GM23338 (cell line): ENCODE results near the gene MED28. TPM values are rescaled to one million over a fixed set of nuclear protein-coding genes. Genes with fewer than 3 reads are reported as not detected.

Source experiments
- ATAC-seq: fragments of 200-7000 bp; cut with Tn5 transposase; 3 replicates; pipeline ENCODE4 v1.9.1; 2020
- DNase-seq: peaks from one replicate; pipeline ENCODE4 v3.0.0-alpha.2; 2015; ENCODE audit warnings: low spot score
- H2AFZ ChIP-seq: fragments of 200-600 bp; sonication (generic); 2 replicates; pipeline ENCODE4 v1.8.0; 2016; ENCODE audit warnings: antibody characterized with exemption, mild to moderate bottlenecking, moderate library complexity
- H3F3A ChIP-seq: fragments of 200-600 bp; sonication (generic); replicated peaks from 2 replicates; pipeline ENCODE4 v1.8.0; 2017; ENCODE audit warnings: antibody characterized with exemption, mixed run types, low read depth
- H3K27ac ChIP-seq: fragments of 200-600 bp; sonication (generic); 2 replicates; pipeline ENCODE4 v1.6.1; 2016; ENCODE audit warnings: low read depth
- H3K27me3 ChIP-seq: fragments of 200-600 bp; sonication (generic); 2 replicates; pipeline ENCODE4 v1.8.0; 2016; ENCODE audit warnings: mild to moderate bottlenecking, mixed run types, moderate library complexity; ENCODE audit not compliant: insufficient read depth
- H3K36me3 ChIP-seq: fragments of 200-600 bp; sonication (generic); 2 replicates; pipeline ENCODE4 v1.8.0; 2016; ENCODE audit warnings: mild to moderate bottlenecking; ENCODE audit not compliant: insufficient read depth
- H3K4me1 ChIP-seq: fragments of 200-600 bp; sonication (generic); 2 replicates; pipeline ENCODE4 v1.8.0; 2016; ENCODE audit warnings: mild to moderate bottlenecking, moderate library complexity; ENCODE audit not compliant: insufficient read depth
- H3K4me2 ChIP-seq: fragments of 200-600 bp; sonication (generic); 2 replicates; pipeline ENCODE4 v1.7.1; 2017; ENCODE audit warnings: mixed run types
- H3K4me3 ChIP-seq: fragments of 200-600 bp; sonication (generic); 2 replicates; pipeline ENCODE4 v1.6.1; 2016; ENCODE audit warnings: mixed run types
- H3K79me2 ChIP-seq: fragments of 200-600 bp; sonication (generic); replicated peaks from 2 replicates; pipeline ENCODE4 v1.8.0; 2017; ENCODE audit warnings: mild to moderate bottlenecking; ENCODE audit not compliant: insufficient read depth
- H3K9me2 ChIP-seq: fragments of 200-600 bp; sonication (generic); 2 replicates; pipeline ENCODE4 v1.8.0; 2017; ENCODE audit not compliant: insufficient read depth
- H4K20me1 ChIP-seq: fragments of 200-600 bp; sonication (generic); replicated peaks from 2 replicates; pipeline ENCODE4 v1.8.0; 2017; ENCODE audit warnings: mild to moderate bottlenecking; ENCODE audit not compliant: insufficient read depth
- H3K27ac Mint-ChIP-seq: 2 replicates; pipeline ENCODE4 v1.8.0; 2020; ENCODE audit warnings: inconsistent platforms, mild to moderate bottlenecking, moderate library complexity, mixed read lengths
- H3K27me3 Mint-ChIP-seq: 3 replicates; pipeline ENCODE4 v1.8.0; 2022; ENCODE audit warnings: low read depth, mild to moderate bottlenecking, moderate library complexity, mixed read lengths, inconsistent platforms; ENCODE audit not compliant: insufficient read depth, poor library complexity
- H3K36me3 Mint-ChIP-seq: 3 replicates; pipeline ENCODE4 v1.8.0; 2021; ENCODE audit warnings: low read depth, mild to moderate bottlenecking, inconsistent platforms, moderate library complexity, mixed read lengths
- H3K4me1 Mint-ChIP-seq: 3 replicates; pipeline ENCODE4 v1.8.0; 2020; ENCODE audit warnings: mild to moderate bottlenecking, inconsistent platforms, mixed read lengths
- H3K4me3 Mint-ChIP-seq: 3 replicates; pipeline ENCODE4 v1.8.0; 2021; ENCODE audit warnings: moderate library complexity, mild to moderate bottlenecking, inconsistent platforms, mixed read lengths
- H3K9me3 Mint-ChIP-seq: 3 replicates; pipeline ENCODE4 v1.8.0; 2020; ENCODE audit warnings: moderate library complexity, mild to moderate bottlenecking, inconsistent platforms, mixed read lengths
- EZH2 ChIP-seq: fragments of 200-600 bp; sonication (generic); IDR thresholded peaks from one replicate; pipeline ENCODE4 v1.8.0; 2017; ENCODE audit warnings: antibody characterized with exemption, mild to moderate bottlenecking, low read depth; ENCODE audit not compliant: unreplicated experiment
- EZH2phosphoT487 ChIP-seq: fragments of 200-600 bp; sonication (generic); IDR thresholded peaks from one replicate; pipeline ENCODE4 v1.8.1; 2018; ENCODE audit warnings: antibody characterized with exemption; ENCODE audit not compliant: unreplicated experiment
- JUNB ChIP-seq: IDR thresholded peaks from one replicate; pipeline ENCODE4 v1.6.1; 2016; ENCODE audit warnings: antibody characterized with exemption; ENCODE audit not compliant: unreplicated experiment
- NANOG ChIP-seq: IDR thresholded peaks from 2 replicates; pipeline ENCODE4 v1.6.1; 2016; ENCODE audit warnings: antibody characterized with exemption, borderline replicate concordance
- POLR2AphosphoS5 ChIP-seq: IDR thresholded peaks from 2 replicates; pipeline ENCODE4 v1.6.1; 2016; ENCODE audit warnings: antibody characterized with exemption, low read depth
- STAT1 ChIP-seq: IDR thresholded peaks from one replicate; pipeline ENCODE4 v1.6.1; 2016; ENCODE audit warnings: antibody characterized with exemption; ENCODE audit not compliant: unreplicated experiment
- ZNF114 ChIP-seq: fragments of 250-450 bp; sonication (Bioruptor Pico); IDR thresholded peaks from 2 replicates; pipeline ENCODE4 v1.5.0; 2020; ENCODE audit warnings: mild to moderate bottlenecking, moderate library complexity
- ZNF331 ChIP-seq: fragments of 250-450 bp; sonication (Bioruptor Pico); IDR thresholded peaks from 2 replicates; pipeline ENCODE4 v1.5.0; 2020; ENCODE audit warnings: low read depth, mild to moderate bottlenecking, moderate library complexity
- polyA plus RNA-seq: library from polyadenylated mRNA; unstranded; fragments of >200 nt; fragmentation: Nextera tagmentation; extraction: Ambion mirVana; gene quantifications from 2 replicates; pipeline ENCODE4 v1.2.1, GENCODE V29; 2016
- total RNA-seq: library from RNA; depleted of rRNA; stranded (reverse); fragments of >200 nt; shearing (Covaris generic); gene quantifications from 2 replicates; pipeline ENCODE4 v1.2.3, GENCODE V29; 2014
- TF ChIP-seq, protein P1 (sequence below), 2 experiments: fragments of 200-600 bp in 1 of 2; sonication (generic) in 1 of 2; conservative IDR thresholded peaks; 2 replicates each; pipeline versions ENCODE4 v1.5.1 to v1.6.1; 2016 to 2017; ENCODE audit warnings: antibody characterized with exemption in 2 of 2, low read depth in 2 of 2, mild to moderate bottlenecking in 2 of 2, moderate library complexity in 1 of 2
- TF ChIP-seq, protein P2 (sequence below): IDR thresholded peaks from 2 replicates; pipeline ENCODE4 v1.6.1; 2016; ENCODE audit warnings: antibody characterized with exemption
- TF ChIP-seq, protein P3 (sequence below): IDR thresholded peaks from one replicate; pipeline ENCODE4 v1.6.1; 2018; ENCODE audit warnings: antibody characterized with exemption; ENCODE audit not compliant: unreplicated experiment

Gene MED28
- total and polyA plus RNA-seq, 2 experiments from 2014 or later = 24.0 to 60.9 TPM

DNA sequence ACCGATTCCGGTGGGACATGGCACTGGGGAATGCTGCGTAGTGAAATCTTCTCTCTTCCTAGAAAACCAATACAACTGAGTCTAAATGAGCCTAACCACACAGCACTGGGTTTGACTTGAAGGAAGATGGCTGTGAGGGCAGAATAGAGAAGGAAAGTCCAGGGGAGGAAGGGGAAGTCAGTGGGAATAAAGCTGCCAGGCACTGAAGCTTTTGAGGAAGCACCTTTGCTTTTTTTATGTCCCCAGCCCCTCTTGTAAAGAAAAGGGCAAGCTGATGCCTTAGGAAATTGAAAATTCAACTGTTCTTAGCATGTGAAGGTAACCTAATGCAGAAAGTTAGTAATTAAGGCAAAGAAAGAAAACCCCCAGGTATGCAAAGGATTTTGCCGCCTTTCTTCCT is 20.6 kb downstream of the MED28 start (continued):
- TF ChIP-seq, protein P1, sequence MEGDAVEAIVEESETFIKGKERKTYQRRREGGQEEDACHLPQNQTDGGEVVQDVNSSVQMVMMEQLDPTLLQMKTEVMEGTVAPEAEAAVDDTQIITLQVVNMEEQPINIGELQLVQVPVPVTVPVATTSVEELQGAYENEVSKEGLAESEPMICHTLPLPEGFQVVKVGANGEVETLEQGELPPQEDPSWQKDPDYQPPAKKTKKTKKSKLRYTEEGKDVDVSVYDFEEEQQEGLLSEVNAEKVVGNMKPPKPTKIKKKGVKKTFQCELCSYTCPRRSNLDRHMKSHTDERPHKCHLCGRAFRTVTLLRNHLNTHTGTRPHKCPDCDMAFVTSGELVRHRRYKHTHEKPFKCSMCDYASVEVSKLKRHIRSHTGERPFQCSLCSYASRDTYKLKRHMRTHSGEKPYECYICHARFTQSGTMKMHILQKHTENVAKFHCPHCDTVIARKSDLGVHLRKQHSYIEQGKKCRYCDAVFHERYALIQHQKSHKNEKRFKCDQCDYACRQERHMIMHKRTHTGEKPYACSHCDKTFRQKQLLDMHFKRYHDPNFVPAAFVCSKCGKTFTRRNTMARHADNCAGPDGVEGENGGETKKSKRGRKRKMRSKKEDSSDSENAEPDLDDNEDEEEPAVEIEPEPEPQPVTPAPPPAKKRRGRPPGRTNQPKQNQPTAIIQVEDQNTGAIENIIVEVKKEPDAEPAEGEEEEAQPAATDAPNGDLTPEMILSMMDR (conservative IDR thresholded peaks at IDR 0.05; ENCODE audit: low read depth in 2 of 2) = no peak
- TF ChIP-seq NANOG = no peak
- no peak for TF ChIP-seq EZH2
- TF ChIP-seq, protein P2, sequence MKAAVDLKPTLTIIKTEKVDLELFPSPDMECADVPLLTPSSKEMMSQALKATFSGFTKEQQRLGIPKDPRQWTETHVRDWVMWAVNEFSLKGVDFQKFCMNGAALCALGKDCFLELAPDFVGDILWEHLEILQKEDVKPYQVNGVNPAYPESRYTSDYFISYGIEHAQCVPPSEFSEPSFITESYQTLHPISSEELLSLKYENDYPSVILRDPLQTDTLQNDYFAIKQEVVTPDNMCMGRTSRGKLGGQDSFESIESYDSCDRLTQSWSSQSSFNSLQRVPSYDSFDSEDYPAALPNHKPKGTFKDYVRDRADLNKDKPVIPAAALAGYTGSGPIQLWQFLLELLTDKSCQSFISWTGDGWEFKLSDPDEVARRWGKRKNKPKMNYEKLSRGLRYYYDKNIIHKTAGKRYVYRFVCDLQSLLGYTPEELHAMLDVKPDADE = no peak
- TF ChIP-seq ZNF331 = no peak
- TF ChIP-seq STAT1 = no peak
- no peak for TF ChIP-seq POLR2AphosphoS5
- no peak for TF ChIP-seq ZNF114
- no peak for TF ChIP-seq JUNB

DNA sequence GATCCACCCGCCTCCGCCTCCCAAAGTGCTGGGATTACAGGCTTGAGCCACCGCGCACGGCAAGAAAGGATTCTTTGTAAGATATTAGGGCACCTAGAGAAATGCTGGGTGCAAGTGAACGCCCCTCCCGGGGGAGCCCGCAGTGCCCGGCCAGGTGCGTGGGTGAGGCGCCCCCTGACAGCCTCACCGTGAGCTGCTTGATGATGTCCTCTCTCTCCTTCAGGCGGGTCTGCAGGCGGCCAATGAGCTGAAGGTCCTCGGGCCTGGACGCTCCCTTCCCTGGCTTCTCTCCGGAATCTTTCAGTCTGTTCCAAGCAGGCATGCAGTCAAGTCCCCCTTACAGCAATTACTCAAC is 21.9 kb downstream of the MED28 start:
- no peaks in the 10 kb centered on the region for H3K9me3 Mint-ChIP-seq
- no peaks in the 10 kb centered on the region for H3K4me1 Mint-ChIP-seq
- Histone ChIP-seq H3K4me3 (no peak overlapping the region), H3K79me2 (peaks cover 8% of the 10 kb centered on the region; the same call in 1 of the 2 replicates), H3F3A (peaks cover 13% of the 10 kb centered on the region; the same call in 1 of the 2 replicates), H3K27ac (peak overlapping the region; percentile 81; the same call in 1 of the 2 replicates), H3K4me2 (no peak overlapping the region), H2AFZ (no peak overlapping the region), H4K20me1 (peaks cover 22% of the 10 kb centered on the region; the same call in 1 of the 2 replicates), H3K36me3 (peaks cover 24% of the 10 kb centered on the region), H3K27me3 (no peaks in the 10 kb centered on the region), H3K4me1 (no peaks in the 10 kb centered on the region), H3K9me2 (no peaks in the 10 kb centered on the region)
- TF ChIP-seq EZH2phosphoT487 (no peak), NANOG (no peak), ZNF331 (no peak), JUNB (no peak), EZH2 (no peak)
- TF ChIP-seq, protein P3, sequence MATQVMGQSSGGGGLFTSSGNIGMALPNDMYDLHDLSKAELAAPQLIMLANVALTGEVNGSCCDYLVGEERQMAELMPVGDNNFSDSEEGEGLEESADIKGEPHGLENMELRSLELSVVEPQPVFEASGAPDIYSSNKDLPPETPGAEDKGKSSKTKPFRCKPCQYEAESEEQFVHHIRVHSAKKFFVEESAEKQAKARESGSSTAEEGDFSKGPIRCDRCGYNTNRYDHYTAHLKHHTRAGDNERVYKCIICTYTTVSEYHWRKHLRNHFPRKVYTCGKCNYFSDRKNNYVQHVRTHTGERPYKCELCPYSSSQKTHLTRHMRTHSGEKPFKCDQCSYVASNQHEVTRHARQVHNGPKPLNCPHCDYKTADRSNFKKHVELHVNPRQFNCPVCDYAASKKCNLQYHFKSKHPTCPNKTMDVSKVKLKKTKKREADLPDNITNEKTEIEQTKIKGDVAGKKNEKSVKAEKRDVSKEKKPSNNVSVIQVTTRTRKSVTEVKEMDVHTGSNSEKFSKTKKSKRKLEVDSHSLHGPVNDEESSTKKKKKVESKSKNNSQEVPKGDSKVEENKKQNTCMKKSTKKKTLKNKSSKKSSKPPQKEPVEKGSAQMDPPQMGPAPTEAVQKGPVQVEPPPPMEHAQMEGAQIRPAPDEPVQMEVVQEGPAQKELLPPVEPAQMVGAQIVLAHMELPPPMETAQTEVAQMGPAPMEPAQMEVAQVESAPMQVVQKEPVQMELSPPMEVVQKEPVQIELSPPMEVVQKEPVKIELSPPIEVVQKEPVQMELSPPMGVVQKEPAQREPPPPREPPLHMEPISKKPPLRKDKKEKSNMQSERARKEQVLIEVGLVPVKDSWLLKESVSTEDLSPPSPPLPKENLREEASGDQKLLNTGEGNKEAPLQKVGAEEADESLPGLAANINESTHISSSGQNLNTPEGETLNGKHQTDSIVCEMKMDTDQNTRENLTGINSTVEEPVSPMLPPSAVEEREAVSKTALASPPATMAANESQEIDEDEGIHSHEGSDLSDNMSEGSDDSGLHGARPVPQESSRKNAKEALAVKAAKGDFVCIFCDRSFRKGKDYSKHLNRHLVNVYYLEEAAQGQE = no peak
- TF ChIP-seq, protein P1 (conservative IDR thresholded peaks at IDR 0.05; ENCODE audit: low read depth in 2 of 2) = no peak
- no peak; the same call in 2 of the 3 replicates for ATAC-seq
- no peak overlapping the region for H3K27ac Mint-ChIP-seq
- H3K36me3 Mint-ChIP-seq = peaks cover 33% of the 10 kb centered on the region
- H3K27me3 Mint-ChIP-seq = peaks cover 11% of the 10 kb centered on the region
- no peak overlapping the region for H3K4me3 Mint-ChIP-seq
- no peak for DNase-seq
